GM18520 (cell line): Measurements from ENCODE around the gene SFXN1.
"Not testable (repeated sequence)": the region's sequence is repeated elsewhere in the genome, so short reads cannot be mapped to it uniquely, and the experiment has no call there.

Experiments used
- ATAC-seq: cut with Tn5 transposase; IDR thresholded peaks from one replicate; pipeline ENCODE4 v1.9.1; 2021; ENCODE audit not compliant: unreplicated experiment

Gene SFXN1

GRCh38 chr5:175493260-175493659 lies 14.9 kb downstream of the SFXN1 start:
- ATAC-seq = no peak

- no peak for ATAC-seq
These were observed 15.4 kb downstream of the SFXN1 start for GRCh38 chr5:175493726-175494125.

- ATAC-seq = no peak
These were observed 16.2 kb downstream of the SFXN1 start for GRCh38 chr5:175494264-175495183.

GRCh38 chr5:175501759-175502158 lies 23.4 kb downstream of the SFXN1 start:
- no peak for ATAC-seq

- not testable (repeated sequence) for ATAC-seq
These were observed 29.3 kb downstream of the SFXN1 start for GRCh38 chr5:175507671-175508070.

- no peak for ATAC-seq
These were observed 30.5 kb downstream of the SFXN1 start for GRCh38 chr5:175508896-175509295.

GRCh38 chr5:175513297-175513696 lies 34.9 kb downstream of the SFXN1 start:
- no peak for ATAC-seq

GRCh38 chr5:175513726-175514125 lies 35.4 kb downstream of the SFXN1 start:
- ATAC-seq = no peak

GRCh38 chr5:175516933-175517823 lies 38.8 kb downstream of the SFXN1 start:
- no peak for ATAC-seq

- no peak for ATAC-seq
These were observed 39.6 kb downstream of the SFXN1 start for GRCh38 chr5:175517824-175518450.

- no peak for ATAC-seq
These were observed 40.6 kb downstream of the SFXN1 start for GRCh38 chr5:175519006-175519405.

GRCh38 chr5:175520321-175520720 lies 42.0 kb downstream of the SFXN1 start:
- ATAC-seq = no peak

GRCh38 chr5:175520873-175521272 lies 42.5 kb downstream of the SFXN1 start:
- ATAC-seq = no peak

GRCh38 chr5:175521313-175521833 lies 43.0 kb downstream of the SFXN1 start:
- no peak for ATAC-seq

GRCh38 chr5:175523292-175523691 lies 44.9 kb downstream of the SFXN1 start:
- ATAC-seq = no peak

- ATAC-seq = no peak
These were observed 45.9 kb downstream of the SFXN1 start for GRCh38 chr5:175524211-175524610.

- no peak for ATAC-seq
These were observed 48.3 kb downstream of the SFXN1 start for GRCh38 chr5:175526691-175527090.

GRCh38 chr5:175531361-175531760 lies 53.0 kb downstream of the SFXN1 start:
- ATAC-seq = no peak

GRCh38 chr5:175534070-175534932 lies 55.9 kb downstream of the SFXN1 start:
- ATAC-seq = no peak

- ATAC-seq = not testable (repeated sequence)
These were observed 57.0 kb downstream of the SFXN1 start for GRCh38 chr5:175535331-175535730.
